GM21367 (cell line): ENCODE data around the gene AUP1.
"Not testable (repeated sequence)": the region's sequence is repeated elsewhere in the genome, so short reads cannot be mapped to it uniquely, and the experiment has no call there.

Experiments used
- ATAC-seq: cut with Tn5 transposase; IDR thresholded peaks from one replicate; pipeline ENCODE4 v1.9.1; 2021; ENCODE audit not compliant: unreplicated experiment

AUP1 gene

DNA sequence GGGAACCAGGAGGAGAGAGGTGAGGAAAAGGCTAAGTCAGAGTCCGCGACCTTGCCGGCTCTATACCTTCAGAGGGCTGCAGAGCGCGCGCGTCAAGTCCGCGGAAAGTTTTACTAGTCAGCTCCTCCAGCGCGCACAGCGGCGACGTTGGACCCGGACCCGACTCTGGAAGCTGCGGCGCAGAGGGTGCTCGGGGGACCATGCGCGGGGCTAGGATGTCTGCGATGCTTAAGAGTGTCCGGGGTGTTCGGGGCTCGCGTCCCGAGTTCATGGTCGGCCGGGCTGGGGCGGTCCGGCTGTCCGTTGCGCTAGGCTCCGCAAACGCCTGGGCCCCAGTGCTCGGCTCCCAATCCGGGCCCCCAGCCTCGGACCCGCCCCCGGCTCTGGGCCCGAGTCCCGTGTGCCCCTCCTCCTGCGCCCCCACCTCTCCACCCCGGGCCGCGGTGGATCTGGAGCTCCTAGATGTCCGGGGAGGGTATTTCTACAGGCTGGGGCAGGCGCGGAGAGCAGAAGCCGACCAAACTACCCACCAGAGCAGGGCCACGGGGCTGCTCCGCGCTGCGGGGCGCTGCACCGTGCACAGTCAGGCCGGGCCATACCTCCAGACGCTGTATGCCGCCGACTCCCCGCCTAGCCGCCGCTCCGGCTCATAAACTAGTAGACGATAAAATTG is 30.1 kb downstream of the AUP1 start, which contains the start of gene LBX2:
TSS of gene LBX2 (minus strand) at position 337 of the 673 bp plus-strand sequence. CDS start at position 271, 66 bp downstream.
- ATAC-seq = no peak

- ATAC-seq = no peak
Measured at GRCh38 chr2:74498500-74499266, 30.8 kb downstream of the AUP1 start.

- ATAC-seq = no peak
Measured at GRCh38 chr2:74497777-74498499, 31.6 kb downstream of the AUP1 start.

GRCh38 chr2:74496997-74497776 is 32.3 kb downstream of the AUP1 start:
- ATAC-seq = no peak

- no peak for ATAC-seq
Measured at GRCh38 chr2:74495440-74495839, 34.1 kb downstream of the AUP1 start.

GRCh38 chr2:74493546-74493945 is 36.0 kb downstream of the AUP1 start:
- ATAC-seq = no peak

GRCh38 chr2:74491648-74492544 is 37.6 kb downstream of the AUP1 start:
- ATAC-seq = no peak

GRCh38 chr2:74489906-74490305 is 39.6 kb downstream of the AUP1 start:
- ATAC-seq = no peak

- ATAC-seq = no peak
Measured at GRCh38 chr2:74488643-74489481, 40.6 kb downstream of the AUP1 start.

DNA sequence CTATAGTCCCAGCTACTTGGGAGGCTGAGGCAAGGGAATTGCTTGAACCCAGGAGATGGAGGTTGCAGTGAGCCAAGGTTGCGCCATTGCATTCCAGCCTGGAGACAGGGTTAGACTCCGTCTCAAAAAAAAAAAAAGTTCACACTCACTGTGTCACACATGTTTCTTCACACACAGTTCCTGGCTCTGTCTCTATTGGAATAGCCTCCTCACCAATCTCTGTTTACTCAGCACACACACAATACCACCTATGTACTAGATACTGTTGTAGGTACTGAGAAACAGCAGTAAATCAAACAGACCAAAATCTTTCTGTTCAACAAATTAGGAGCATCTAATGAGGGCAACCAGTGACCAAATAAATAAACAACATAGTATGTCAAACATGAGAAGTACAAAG is 43.4 kb downstream of the AUP1 start:
- ATAC-seq = no peak

GRCh38 chr2:74483675-74484164 is 45.8 kb downstream of the AUP1 start:
- not testable (repeated sequence) for ATAC-seq

GRCh38 chr2:74482801-74483674 is 46.5 kb downstream of the AUP1 start, which contains the start of the genes CCDC142 and TTC31:
Gene CCDC142 (minus strand): TSS chr2:74482998. CDS start chr2:74482837, 161 bp downstream.
Gene TTC31 (plus strand): TSS chr2:74483081. CDS start chr2:74483096, 15 bp downstream.
- ATAC-seq = peak; percentile 76

- ATAC-seq = peak; percentile 22
Measured at GRCh38 chr2:74481961-74482800, 47.3 kb downstream of the AUP1 start.

- ATAC-seq = no peak
Measured at GRCh38 chr2:74481431-74481830, 48.1 kb downstream of the AUP1 start.
